Activated CD4-positive, alpha-beta T cell treated with anti-CD3 and anti-CD28 coated beads, Interleukin-2, Interleukin-6, amounts not matched to agents 100 ng/mL and 50 ng/mL, durations not matched to agents 16 hours and 8 hours (primary cell): ENCODE results near the gene FGF19.

Experiments
- DNase-seq: peaks from one replicate; pipeline ENCODE4 v3.0.0-alpha.2; 2020

The FGF19 gene

GRCh38 chr11:69695581-69695980 is 8.2 kb downstream of the FGF19 start:
- DNase-seq, result no peak

GRCh38 chr11:69694781-69695180 is 9.0 kb downstream of the FGF19 start:
- DNase-seq, result no peak

- no peak for DNase-seq
Observed at GRCh38 chr11:69692422-69692821, 11.4 kb downstream of the FGF19 start.

GRCh38 chr11:69691463-69691862 is 12.4 kb downstream of the FGF19 start:
- peak; percentile 16 for DNase-seq

GRCh38 chr11:69689484-69690319 is 14.1 kb downstream of the FGF19 start:
- DNase-seq, result no peak

- peak; percentile 25 for DNase-seq
Observed at GRCh38 chr11:69687969-69688771, 15.7 kb downstream of the FGF19 start.

- no peak for DNase-seq
Observed at GRCh38 chr11:69686856-69687255, 17.0 kb downstream of the FGF19 start.

GRCh38 chr11:69686452-69686851 is 17.4 kb downstream of the FGF19 start:
- no peak for DNase-seq

GRCh38 chr11:69685348-69685747 is 18.5 kb downstream of the FGF19 start:
- no peak for DNase-seq

GRCh38 chr11:69684651-69685050 is 19.2 kb downstream of the FGF19 start:
- DNase-seq, result no peak

GRCh38 chr11:69683764-69684333 is 20.0 kb downstream of the FGF19 start:
- no peak for DNase-seq

GRCh38 chr11:69682681-69683326 is 21.0 kb downstream of the FGF19 start:
- no peak for DNase-seq

GRCh38 chr11:69682221-69682620 is 21.6 kb downstream of the FGF19 start:
- DNase-seq, result no peak

- no peak for DNase-seq
Observed at GRCh38 chr11:69680688-69681087, 23.1 kb downstream of the FGF19 start.

- no peak for DNase-seq
Observed at GRCh38 chr11:69677749-69678148, 26.1 kb downstream of the FGF19 start.

- peak; percentile 97 for DNase-seq
Observed at GRCh38 chr11:69674886-69675714, 28.7 kb downstream of the FGF19 start, which contains the start of gene LTO1. TSS of gene LTO1 (minus strand) at chr11:69675353. CDS start at chr11:69675239, 114 bp downstream.

- DNase-seq, result no peak
Observed at GRCh38 chr11:69674267-69674885, 29.4 kb downstream of the FGF19 start.

GRCh38 chr11:69671734-69672465 is 31.9 kb downstream of the FGF19 start:
- DNase-seq, result no peak

GRCh38 chr11:69670158-69670845 is 33.5 kb downstream of the FGF19 start:
- DNase-seq, result peak; percentile 67

- no peak for DNase-seq
Observed at GRCh38 chr11:69669486-69669885, 34.3 kb downstream of the FGF19 start.
